Left lung (tissue), 10 donors: ENCODE data around the gene PXDN. TPM values are rescaled to one million over a fixed set of nuclear protein-coding genes. Genes with fewer than 3 reads are reported as not detected.

Experiments
- ATAC-seq: fragments of 200-7000 bp; cut with Tn5 transposase; one replicate; pipeline ENCODE4 v1.9.1; 2020; ENCODE audit warnings: moderate library complexity
- DNase-seq, 4 donors: peaks; one replicate each; pipeline ENCODE4 v3.0.0-alpha.2; 2013 to 2020
- H3K27ac ChIP-seq, 2 donors: fragments of 200-600 bp; sonication (generic) in 1 of 2; one replicate each; pipeline versions ENCODE4 v1.5.0 to v1.8.0; 2020 to 2021
- H3K27me3 ChIP-seq, 2 donors: fragments of 200-600 bp; sonication (generic) in 1 of 2; one replicate each; pipeline versions ENCODE4 v1.5.0 to v1.8.0; 2020 to 2021
- H3K36me3 ChIP-seq, 2 donors: fragments of 200-600 bp; sonication (generic) in 1 of 2; one replicate each; pipeline versions ENCODE4 v1.5.0 to v1.8.0; 2020 to 2021
- H3K4me1 ChIP-seq, 2 donors: fragments of 200-600 bp; one replicate each; pipeline ENCODE4 v1.8.0; 2021
- H3K4me3 ChIP-seq, 2 donors: fragments of 200-600 bp; sonication (generic) in 1 of 2; one replicate each; pipeline versions ENCODE4 v1.5.0 to v1.8.0; 2020 to 2021; ENCODE audit warnings: mild to moderate bottlenecking in 1 of 2
- H3K9me3 ChIP-seq, 2 donors: fragments of 200-600 bp; sonication (generic) in 1 of 2; one replicate each; pipeline versions ENCODE4 v1.5.0 to v1.8.0; 2020 to 2021
- intact Hi-C, 2 donors: fragments of 100-400 bp; cut with DNase I; formaldehyde crosslinking; loops; one replicate each; pipeline versions ENCODE4 v1.11.2 to v1.14.2; 2022
- polyA plus RNA-seq, 6 donors: library from polyadenylated mRNA; unstranded; fragments of 120-200 nt; gene quantifications; one replicate each; pipeline ENCODE4 v1.2.1, GENCODE V29; 2013; ENCODE audit not compliant: insufficient read length in 6 of 6
- total RNA-seq, 2 donors: library from RNA; stranded (reverse); fragmentation: NEBNext Ultra II Directional; extraction: Animal tissue kit (Norgen Biotek cat#: 25700); gene quantifications; one replicate each; pipeline ENCODE4 v1.2.1, GENCODE V29; 2021
- TF ChIP-seq, protein P1 (sequence below), 2 donors: fragments of 200-600 bp; sonication (generic) in 1 of 2; IDR thresholded peaks; one replicate each; pipeline versions ENCODE4 v1.5.0 to v1.8.0; 2021; ENCODE audit warnings: antibody characterized with exemption in 2 of 2
- donor health status: DM: no; HTN: yes; CAD: no.
- donor health status: DM: no; HTN: no; CAD: no.

The PXDN gene
- total and polyA plus RNA-seq, 8 donors: 44.8 to 215 (median 174) TPM

DNA sequence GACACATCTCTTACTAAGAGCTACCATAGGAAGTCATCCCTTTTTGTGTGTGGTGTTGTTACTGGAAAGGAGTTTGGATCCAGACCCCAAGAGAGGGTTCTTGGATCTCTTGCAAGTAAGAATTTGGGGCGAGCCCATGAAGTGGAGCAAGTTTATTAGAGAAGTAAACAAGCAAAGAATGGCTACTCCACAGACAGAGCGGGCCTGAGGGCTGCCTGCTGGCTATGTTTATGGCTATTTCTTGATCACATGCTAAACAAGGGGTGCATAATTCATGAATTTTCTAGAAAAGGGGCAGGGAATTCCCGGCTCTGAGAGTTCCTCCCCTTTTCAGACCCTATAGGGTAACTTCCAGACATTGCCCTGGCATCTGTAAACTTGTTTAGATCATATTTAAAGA is 30.6 kb upstream of the PXDN start:
- Histone ChIP-seq H3K27me3 (no peaks in the 10 kb centered on the region), H3K27ac (no peak overlapping the region), H3K9me3 (no peaks in the 10 kb centered on the region), H3K4me3 (no peak overlapping the region), H3K36me3 (no peaks in the 10 kb centered on the region), H3K4me1 (no peaks in the 10 kb centered on the region)
- intact Hi-C loops: no loop called here
- TF ChIP-seq, protein P1, sequence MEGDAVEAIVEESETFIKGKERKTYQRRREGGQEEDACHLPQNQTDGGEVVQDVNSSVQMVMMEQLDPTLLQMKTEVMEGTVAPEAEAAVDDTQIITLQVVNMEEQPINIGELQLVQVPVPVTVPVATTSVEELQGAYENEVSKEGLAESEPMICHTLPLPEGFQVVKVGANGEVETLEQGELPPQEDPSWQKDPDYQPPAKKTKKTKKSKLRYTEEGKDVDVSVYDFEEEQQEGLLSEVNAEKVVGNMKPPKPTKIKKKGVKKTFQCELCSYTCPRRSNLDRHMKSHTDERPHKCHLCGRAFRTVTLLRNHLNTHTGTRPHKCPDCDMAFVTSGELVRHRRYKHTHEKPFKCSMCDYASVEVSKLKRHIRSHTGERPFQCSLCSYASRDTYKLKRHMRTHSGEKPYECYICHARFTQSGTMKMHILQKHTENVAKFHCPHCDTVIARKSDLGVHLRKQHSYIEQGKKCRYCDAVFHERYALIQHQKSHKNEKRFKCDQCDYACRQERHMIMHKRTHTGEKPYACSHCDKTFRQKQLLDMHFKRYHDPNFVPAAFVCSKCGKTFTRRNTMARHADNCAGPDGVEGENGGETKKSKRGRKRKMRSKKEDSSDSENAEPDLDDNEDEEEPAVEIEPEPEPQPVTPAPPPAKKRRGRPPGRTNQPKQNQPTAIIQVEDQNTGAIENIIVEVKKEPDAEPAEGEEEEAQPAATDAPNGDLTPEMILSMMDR (IDR thresholded peaks at IDR 0.05): no peak
- DNase-seq: no peak
- no peak for ATAC-seq

DNA sequence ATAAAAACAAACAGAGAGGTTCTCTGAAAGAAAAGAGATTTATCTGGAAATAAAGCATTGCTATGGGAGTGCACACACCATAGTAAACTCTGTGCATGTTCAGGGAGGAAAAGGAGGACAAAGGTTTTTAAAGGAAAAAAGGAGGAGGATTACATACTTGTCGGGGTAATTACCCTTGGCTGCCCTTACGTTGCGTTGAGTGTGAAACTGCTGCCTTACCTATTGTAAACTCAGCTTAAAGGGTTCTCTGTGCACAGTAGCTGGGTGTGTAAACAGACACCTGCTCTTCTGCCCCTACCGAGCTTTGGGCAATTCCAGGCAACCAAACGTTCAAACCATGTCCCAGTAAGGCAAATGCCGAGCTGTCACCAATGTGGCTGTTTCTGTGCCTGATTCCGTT is 29.6 kb upstream of the PXDN start:
- H3K36me3 ChIP-seq: no peaks in the 10 kb centered on the region
- DNase-seq (no peak), ATAC-seq (no peak)
- no peaks in the 10 kb centered on the region for H3K9me3 ChIP-seq
- H3K27ac ChIP-seq: no peak overlapping the region
- H3K4me1 ChIP-seq: no peaks in the 10 kb centered on the region
- TF ChIP-seq, protein P1 (IDR thresholded peaks at IDR 0.05): no peak
- H3K4me3 ChIP-seq: no peak overlapping the region
- H3K27me3 ChIP-seq: no peaks in the 10 kb centered on the region
- intact Hi-C loops: no loop called here

DNA sequence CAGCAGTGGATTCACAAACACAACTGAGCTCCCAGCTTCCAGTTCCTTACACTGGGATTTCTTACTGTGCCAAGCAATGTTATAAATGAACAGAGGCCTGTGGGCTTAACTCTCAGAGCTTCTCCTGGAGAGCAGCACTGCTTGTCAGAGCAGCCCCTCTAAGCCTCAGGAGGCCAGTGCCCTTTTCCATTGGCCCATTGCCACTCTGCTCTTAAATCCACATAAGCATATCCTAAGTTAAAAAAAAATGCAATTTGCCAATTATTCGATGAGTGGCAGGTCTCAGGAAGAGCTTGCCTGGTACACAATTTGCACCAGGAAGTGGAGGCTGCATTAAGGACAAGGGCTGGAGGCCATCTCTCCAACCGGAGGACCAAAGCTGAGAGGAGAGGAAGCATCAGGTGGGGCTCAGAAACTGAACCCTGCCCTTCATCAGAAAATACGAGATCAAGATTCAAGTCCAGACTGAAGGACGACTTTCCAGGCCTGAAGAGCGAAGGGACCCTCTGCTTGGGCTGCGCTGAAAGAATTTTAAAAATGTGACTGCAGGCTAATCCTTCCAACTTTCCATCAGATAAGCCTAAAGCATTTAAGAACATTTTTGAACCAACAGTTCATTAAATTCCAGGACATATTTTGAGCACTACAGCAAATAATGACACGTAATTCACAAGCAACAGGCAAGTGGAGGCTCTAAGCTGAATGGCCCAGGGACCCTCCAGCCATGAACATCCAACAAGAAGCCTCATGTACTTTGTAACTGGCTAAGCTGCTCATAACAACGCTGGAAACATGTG is 28.4 kb upstream of the PXDN start:
- H3K4me1 ChIP-seq: no peaks in the 10 kb centered on the region
- H3K9me3 ChIP-seq: no peaks in the 10 kb centered on the region
- ATAC-seq (no peak), DNase-seq (no peak)
- TF ChIP-seq, protein P1 (IDR thresholded peaks at IDR 0.05): no peak
- no peaks in the 10 kb centered on the region for H3K27me3 ChIP-seq
- no peak overlapping the region for H3K4me3 ChIP-seq
- no peaks in the 10 kb centered on the region for H3K36me3 ChIP-seq
- H3K27ac ChIP-seq: no peak overlapping the region
- intact Hi-C loops: no loop called here

DNA sequence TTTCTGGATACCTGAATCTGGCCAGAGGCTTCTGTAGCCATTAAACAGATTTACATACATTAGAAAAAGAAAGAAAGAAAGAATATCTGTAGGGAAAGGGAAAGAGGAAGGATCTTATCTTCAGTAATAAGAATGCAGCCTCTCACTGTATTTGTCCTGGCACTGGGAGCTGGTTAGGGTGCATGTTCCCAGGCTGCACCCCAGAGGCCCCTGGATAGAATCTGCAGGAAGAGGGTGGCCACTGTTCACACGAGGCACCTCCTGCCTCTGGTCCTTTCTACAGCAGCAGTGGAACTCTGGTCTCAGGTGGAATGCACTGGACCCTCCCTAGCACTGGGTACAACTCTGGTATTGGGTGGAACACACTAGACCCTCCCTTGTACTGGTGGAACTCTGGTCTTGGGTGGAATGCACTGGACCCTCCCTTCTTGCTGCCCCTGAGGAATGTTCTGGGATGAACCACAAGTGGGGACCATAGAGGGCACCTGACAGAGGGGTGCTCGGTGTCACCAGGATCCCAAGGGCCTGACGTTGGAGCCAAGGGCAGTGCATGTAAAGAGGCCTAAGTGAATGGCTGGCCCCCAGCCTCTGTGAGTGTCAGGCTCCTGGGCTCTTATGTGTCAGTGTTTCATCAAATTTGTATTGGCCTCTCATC is 27.4 kb upstream of the PXDN start:
- TF ChIP-seq, protein P1 (IDR thresholded peaks at IDR 0.05): no peak
- intact Hi-C loops: no loop called here
- Histone ChIP-seq H3K36me3 (no peaks in the 10 kb centered on the region), H3K9me3 (no peaks in the 10 kb centered on the region), H3K4me3 (no peak overlapping the region), H3K27me3 (no peaks in the 10 kb centered on the region), H3K4me1 (no peaks in the 10 kb centered on the region), H3K27ac (no peak overlapping the region)
- ATAC-seq (no peak), DNase-seq (no peak)

DNA sequence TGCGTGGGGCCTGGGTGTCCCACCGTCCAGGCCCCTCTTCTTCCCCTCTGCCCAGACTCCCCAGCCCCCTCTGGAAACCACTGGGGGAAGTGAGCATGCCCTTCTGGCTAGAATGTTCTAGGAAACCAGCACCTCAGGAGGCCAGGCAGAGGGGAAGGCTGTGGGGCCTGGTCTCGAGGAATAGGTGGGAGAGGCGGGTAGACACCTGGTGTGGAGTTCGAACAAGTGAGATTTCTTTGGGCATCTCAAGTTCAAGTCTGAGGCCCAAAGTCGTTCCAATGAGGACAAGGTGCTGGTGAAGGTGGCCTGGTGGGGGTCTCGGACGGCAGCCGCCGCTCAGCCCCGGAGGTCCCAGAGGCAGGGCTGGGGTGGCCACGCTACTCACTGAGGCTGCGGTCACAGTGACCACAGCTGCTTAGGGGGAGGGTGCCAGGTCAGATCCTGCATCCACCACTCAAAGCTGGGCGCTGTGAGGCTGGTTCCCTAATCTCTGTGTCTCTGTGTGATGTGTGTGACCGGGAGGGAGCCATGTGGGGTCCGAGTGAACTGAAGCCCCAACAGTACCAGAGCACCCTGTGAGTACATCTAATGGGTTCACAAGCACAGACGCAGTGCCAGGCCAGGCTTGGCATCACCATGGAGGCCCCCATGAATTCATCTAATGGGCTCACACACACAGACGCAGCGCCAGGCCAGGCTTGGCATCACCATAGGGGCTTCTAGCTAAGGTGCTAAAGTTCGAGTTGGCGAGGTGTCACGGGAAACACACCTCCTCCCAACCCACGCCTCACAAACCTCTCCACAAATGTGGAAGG is 26.5 kb upstream of the PXDN start:
- no peaks in the 10 kb centered on the region for H3K9me3 ChIP-seq
- DNase-seq (no peak), ATAC-seq (no peak)
- H3K27ac ChIP-seq: no peak overlapping the region
- H3K4me1 ChIP-seq: no peaks in the 10 kb centered on the region
- H3K27me3 ChIP-seq: no peaks in the 10 kb centered on the region
- no peak overlapping the region for H3K4me3 ChIP-seq
- intact Hi-C loops: no loop called here
- TF ChIP-seq, protein P1 (IDR thresholded peaks at IDR 0.05): no peak
- H3K36me3 ChIP-seq: no peaks in the 10 kb centered on the region
